SHP77 treated with DMSO at 0.1 percent for 48 hours (cell line): ENCODE data around the gene GTF2H1.
"Not testable (repeated sequence)": the region's sequence is repeated elsewhere in the genome, so short reads cannot be mapped to it uniquely, and the experiment has no call there.

Experiments used
- DNase-seq: peaks from one replicate; lab custom pipeline; 2025; lab: John Stamatoyannopoulos, UW

Gene GTF2H1

GRCh38 chr11:18319914-18320313 lies 2.5 kb upstream of the GTF2H1 start:
- DNase-seq, result no peak

DNA sequence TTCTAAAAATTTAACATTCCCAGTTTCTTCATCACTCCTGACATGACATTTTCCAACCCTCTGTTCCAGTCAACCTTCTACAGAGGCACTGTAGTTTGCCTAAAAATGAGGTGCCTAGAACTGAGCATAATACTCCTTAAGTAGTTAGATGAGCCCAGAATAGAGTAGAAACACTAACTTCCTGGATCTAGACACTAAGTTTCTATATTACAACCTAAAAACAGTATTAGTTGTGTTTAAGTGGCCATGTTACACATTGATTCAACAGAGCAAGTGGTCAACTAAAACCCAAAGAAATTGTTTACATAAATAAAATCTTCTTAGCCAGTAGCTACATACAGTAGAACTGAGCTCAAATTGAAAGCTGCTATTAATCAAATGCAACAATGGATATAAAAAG lies 1.8 kb upstream of the GTF2H1 start:
- no peak for DNase-seq

GRCh38 chr11:18321578-18321968 lies 794 bp upstream of the GTF2H1 start:
- DNase-seq, result no peak

DNA sequence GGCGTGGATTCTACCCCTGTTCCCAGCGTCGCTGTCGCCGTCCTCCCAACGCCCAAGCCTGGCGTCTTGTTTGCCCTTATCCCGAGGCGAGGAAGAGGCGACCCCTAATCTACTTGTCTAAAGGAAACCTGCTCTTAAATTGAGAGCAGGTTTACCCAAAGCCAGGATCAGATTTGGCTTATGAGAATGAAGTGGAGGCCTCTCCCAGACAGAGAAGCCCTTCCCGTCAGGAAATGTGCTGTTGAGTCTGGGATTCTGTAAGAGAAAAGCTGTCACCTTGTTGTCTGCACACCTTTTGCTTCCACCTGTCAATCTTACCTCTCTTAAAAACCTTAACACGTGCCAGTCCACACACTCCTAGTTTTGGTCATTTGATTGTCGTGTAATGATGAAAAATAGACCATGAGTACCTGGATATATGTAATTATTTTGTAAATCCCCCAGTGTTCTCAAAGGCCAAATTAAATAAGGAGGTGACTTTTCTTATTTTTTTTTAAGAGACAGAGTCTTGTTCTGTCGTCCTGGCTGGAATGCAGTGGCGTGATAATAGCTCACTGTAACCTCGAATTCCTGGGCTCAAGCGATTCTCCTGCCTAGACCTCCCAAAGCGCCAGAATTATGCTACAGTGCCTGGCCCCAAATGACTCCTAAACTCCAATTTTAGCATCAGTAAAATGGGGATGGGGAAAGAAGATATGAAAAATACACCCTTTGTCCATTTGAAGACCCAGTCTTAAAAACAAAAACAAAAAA lies 627 bp downstream of the GTF2H1 start:
- no peak for DNase-seq

DNA sequence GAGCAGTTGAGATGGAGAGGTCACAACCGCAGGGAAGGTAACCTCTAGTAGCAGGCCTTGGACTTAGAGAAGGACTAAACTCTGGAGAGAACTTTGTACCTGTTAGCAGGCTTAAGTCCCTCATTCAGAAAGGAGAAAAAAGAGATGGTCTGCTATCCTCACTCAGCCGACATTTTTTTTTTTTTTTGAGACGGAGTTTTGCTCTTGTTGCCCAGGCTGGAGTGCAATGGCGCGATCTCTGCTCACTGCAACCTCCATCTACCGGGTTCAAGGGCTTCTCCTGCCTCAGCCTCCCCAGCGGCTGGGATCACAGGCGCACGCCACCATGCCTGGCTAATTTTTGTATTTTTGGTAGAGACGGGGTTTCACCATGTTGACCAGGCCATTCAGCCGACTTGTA lies 1.5 kb downstream of the GTF2H1 start:
- DNase-seq, result not testable (repeated sequence)

- DNase-seq, result no peak
These were observed 2.0 kb downstream of the GTF2H1 start for GRCh38 chr11:18324381-18324780.

DNA sequence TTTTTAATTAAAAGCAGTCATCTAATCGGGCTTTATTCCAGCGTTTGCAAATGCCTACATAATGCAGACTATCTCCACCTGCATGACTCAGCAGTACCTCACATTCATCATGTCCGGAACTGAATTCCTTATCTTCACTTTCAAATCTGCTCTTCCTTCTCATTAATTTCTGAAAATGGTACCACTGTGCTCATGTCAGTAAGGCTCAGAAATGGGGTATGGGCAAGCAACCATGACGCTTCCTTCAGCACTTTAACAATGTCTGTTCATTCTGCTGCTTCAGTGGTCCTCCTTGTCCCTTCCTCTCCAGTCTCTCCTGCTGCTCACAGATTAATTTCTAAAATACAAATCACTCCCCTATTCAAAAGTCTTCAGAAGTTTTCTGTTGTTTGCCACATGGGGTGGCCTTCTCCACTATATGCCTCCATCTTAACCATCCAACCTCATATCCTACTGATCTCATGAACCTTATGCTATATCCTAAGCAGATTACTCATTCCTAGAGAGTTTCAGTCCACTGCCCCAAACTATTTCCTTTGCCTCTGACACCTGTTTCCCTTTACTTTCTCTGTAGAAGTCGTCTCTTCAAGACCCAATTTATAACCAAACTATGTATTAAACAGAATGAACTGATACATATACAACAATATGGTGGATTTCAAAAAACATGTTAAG lies 7.0 kb downstream of the GTF2H1 start:
- DNase-seq, result no peak

DNA sequence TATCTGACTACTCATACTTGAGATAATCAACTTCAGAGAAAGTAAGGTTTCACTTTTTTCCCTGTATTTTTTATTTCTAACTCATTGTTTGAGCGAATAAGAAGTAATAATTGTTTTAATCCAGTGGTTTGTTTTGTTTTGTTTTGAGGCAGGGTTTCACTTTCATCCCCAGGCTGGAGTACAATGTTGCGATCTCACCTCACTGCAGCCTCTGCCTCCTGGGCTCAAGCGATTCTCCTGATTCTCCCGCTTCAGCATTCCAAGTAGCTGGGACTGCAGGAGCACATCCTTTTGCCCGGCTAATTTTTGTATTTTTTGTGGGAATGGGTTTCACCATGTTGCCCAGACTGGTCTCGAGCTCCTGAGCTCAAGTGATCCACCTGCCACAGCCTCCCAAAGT lies 8.6 kb downstream of the GTF2H1 start:
- DNase-seq, result no peak

GRCh38 chr11:18332302-18332701 lies 9.9 kb downstream of the GTF2H1 start:
- DNase-seq, result no peak

GRCh38 chr11:18332891-18333290 lies 10.5 kb downstream of the GTF2H1 start:
- DNase-seq, result no peak

GRCh38 chr11:18347471-18348125 lies 25.2 kb downstream of the GTF2H1 start:
- no peak for DNase-seq

DNA sequence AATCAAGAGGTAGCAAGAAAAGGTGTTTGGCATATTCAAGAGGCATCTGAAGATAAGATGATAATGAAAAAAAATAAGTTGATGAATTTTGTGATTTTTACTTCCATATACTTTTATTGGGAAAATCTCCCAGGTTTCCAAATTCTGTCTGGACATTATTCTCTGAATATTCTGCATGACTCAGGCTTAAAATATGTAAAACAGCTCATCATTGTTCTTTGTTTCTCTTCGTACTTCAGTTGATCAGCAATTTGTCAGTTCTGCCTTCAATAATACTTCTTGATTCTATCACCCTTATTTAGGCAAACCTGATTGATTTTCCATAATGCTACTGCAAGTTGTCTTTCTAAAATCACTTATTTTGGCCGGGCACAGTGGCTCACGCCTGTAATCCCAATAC lies 30.2 kb downstream of the GTF2H1 start:
- no peak for DNase-seq

DNA sequence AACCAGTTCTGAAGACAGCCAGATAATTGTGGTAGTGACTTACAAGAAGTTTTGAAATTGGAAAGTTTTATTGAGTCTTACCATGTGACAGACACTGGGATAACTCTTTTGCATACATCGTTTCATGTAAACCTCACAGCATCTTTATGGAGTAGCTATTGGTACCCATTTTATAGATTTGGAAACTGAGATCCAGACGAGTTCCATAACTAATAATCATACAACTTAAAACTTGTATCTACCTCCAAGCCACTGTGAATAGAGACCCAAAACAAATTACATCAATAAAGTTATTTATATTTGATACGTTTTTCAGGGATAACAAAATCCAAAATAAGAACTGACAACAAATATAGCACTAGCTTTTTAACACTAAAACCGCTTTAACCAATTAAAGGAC lies 36.3 kb downstream of the GTF2H1 start:
- DNase-seq, result no peak

DNA sequence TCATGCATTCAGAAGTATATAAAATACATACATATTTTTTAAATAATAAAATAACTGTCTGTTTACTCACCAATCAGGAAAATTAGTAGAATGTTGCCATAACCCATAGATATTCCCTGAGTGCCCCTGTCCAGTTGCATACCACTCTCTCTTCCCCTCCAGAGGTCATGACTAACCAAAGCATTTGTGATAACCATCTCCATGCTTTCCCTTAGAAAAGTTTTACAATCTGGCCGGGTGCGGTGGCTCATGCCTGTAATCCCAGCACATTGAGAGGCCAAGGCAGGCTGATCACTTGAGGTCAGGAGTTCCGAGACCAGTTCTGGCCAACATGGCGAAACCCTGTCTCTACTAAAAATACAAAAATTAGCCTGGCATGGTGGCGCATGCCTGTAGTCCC lies 38.8 kb downstream of the GTF2H1 start:
- DNase-seq, result no peak

GRCh38 chr11:18364495-18365073 lies 42.2 kb downstream of the GTF2H1 start:
- DNase-seq, result no peak

DNA sequence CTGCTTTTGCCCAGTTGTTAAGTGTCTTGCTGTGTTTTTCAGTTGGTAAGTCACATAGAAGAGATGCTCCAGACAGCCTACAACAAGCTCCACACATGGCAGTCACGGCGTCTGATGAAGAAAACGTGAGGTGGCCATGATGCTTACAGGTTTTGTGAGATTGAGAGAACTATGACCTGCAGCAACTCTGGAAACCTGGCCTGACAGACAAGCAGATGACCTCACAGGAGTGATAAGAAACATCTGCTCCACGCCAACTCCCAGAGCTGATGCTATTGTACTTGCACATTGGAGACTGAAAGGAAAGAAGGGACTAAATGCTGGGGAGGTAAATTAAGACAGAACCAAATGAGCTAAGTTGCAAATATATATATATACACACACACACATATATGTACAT lies 43.4 kb downstream of the GTF2H1 start:
- no peak for DNase-seq

DNA sequence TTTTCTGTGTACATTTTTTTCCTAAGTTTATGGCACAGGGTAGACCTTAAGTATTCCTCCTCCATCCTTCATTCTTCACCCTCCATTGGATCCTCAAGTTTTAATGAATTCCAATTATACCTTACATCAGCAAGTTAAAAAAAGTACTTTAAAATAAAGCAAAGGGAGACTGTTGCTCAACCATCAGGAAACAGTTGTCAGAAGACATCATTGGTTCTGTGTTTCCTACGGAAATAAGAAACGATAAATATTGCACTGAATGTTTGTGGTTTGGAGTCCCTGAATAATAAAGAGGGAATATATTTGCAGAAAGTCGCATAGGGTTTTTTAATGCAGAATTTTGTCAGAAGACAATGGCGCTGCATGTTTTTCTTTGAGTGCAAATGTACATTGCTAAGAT lies 43.9 kb downstream of the GTF2H1 start:
- DNase-seq, result no peak

DNA sequence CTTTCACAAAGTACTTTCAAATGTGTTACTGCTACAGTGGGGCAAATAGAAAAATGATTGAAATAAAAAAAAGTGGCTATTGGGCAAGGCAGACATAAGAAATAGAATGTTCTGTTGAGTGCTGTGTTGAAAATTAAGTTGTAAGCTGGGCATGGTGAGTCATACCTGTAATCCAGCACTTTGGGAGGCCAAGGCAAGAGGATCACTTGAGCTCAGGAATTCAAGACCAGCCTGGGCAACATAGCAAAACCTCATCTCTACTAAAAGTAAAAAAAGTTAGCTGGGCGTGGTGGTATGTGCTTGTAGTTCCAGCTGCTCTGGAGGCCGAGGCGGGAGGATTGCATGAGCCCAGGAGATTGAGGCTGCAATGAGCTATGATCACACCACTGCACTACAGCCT lies 45.1 kb downstream of the GTF2H1 start:
- no peak for DNase-seq

DNA sequence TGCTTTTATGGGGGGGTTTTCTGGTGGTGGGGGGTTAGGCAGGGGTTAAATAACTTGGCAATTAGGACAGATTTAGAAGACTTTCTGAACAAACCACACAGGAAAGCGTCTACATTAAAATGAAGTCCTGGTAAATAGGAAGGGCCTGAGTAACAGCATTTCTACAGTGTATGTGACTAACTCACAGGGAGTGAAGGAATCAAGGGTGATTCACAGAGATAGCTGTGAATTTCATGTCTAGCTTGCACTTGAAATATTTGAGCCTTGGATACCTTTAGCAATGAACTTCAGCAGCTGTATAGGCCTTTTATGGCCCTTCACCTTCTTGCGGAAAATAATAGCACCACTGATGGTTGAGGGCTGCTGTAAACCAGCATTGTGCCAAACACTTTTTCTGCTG lies 45.9 kb downstream of the GTF2H1 start:
- no peak for DNase-seq

- DNase-seq, result no peak
These were observed 47.0 kb downstream of the GTF2H1 start for GRCh38 chr11:18369398-18369797.

DNA sequence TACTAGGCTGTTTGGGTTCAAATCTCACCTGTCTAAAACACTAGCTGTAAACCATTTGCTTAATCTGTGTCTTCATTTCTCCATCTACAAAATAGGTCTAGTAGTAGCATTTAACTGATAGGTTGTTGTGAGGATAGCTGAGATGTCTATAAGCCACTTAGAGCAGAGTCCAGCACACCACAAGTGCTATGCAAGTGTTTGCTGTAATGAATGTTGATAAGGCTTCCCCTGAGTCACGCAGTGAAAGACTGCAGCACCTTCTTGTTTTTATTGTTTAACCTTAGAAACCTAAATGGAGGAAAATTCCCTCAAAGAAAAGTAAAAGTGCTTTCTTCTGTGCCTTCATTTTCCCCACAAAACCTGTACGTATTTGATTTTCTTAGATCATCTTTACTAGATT lies 48.9 kb downstream of the GTF2H1 start:
- no peak for DNase-seq

DNA sequence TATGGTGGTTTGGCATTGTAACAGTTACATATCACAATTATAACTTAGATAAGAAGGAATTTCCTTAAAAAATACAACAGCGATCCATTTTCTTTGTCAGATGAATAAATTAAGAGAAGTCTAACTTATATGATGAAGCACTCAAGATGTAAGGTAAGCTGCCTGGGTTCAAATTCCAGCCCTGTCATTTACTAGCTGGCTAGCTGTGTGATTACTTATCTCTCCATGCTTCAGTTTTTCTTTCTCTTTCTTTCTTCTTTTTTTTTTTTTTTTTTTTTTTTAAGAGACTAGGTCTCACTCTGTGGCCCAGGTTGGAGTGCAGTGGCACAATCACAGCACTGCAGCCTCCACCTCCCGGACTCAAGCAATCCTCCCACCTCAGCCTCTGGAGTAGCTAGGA lies 49.8 kb downstream of the GTF2H1 start:
- no peak for DNase-seq

GRCh38 chr11:18374956-18375355 lies 52.6 kb downstream of the GTF2H1 start:
- DNase-seq, result no peak
